NB4 (cell line): ENCODE measurements around the gene SOX8.

ENCODE experiments used
- POLR2A ChIP-seq: IDR thresholded peaks from 2 replicates; pipeline ENCODE4 v1.6.1; 2011; ENCODE audit warnings: mild to moderate bottlenecking; ENCODE audit not compliant: insufficient read length; ENCODE audit errors: extremely low read depth
- TF ChIP-seq, protein P1 (sequence below): IDR thresholded peaks from one replicate; pipeline ENCODE4 v1.5.1; 2012; ENCODE audit warnings: low read depth, low read length

DNA sequence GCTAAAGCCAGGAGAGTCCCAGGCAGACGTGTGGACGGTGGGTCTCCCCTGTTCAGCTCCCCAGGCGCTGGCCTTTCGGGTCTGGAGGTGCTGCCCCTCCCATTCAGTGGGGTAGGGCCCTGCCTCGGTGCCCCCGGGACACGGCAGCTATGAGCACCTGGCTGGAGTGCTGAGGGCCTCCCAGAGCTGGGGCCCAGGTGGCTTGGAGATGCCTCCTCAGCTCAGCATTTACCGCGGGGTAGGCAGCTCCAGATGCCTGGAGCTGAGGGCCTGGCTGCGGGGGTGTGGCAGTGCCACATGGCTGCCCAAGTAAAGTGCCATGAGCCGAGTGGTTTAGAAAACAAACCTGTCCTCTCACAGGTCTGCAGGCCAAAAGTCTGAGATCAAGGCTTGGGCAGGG is 19.5 kb downstream of the SOX8 start:
- TF ChIP-seq, protein P1, sequence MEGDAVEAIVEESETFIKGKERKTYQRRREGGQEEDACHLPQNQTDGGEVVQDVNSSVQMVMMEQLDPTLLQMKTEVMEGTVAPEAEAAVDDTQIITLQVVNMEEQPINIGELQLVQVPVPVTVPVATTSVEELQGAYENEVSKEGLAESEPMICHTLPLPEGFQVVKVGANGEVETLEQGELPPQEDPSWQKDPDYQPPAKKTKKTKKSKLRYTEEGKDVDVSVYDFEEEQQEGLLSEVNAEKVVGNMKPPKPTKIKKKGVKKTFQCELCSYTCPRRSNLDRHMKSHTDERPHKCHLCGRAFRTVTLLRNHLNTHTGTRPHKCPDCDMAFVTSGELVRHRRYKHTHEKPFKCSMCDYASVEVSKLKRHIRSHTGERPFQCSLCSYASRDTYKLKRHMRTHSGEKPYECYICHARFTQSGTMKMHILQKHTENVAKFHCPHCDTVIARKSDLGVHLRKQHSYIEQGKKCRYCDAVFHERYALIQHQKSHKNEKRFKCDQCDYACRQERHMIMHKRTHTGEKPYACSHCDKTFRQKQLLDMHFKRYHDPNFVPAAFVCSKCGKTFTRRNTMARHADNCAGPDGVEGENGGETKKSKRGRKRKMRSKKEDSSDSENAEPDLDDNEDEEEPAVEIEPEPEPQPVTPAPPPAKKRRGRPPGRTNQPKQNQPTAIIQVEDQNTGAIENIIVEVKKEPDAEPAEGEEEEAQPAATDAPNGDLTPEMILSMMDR = no peak
- no peak for TF ChIP-seq POLR2A
